ENCODE measurements around the gene PCNX2.

PCNX2 gene

GRCh38 chr1:233034836-233035235 is 260.7 kb downstream of the PCNX2 start:
- H3K9me3 ChIP-seq: no peaks in the 10 kb centered on the region
- no peaks in the 10 kb centered on the region for H3K27me3 ChIP-seq
- TF ChIP-seq CTCF (IDR thresholded peaks at IDR 0.05; ENCODE audit: low read depth, low read length): no peak
- peaks cover 19% of the 10 kb centered on the region for H3K4me1 ChIP-seq
- DNase-seq: no peak
- H3K4me3 ChIP-seq (ENCODE audit: low read depth, low read length): no peak overlapping the region
- no peaks in the 10 kb centered on the region for H3K36me3 ChIP-seq

GRCh38 chr1:233033361-233033760 is 262.2 kb downstream of the PCNX2 start:
- DNase-seq: no peak
- Histone ChIP-seq H3K9me3 (no peaks in the 10 kb centered on the region), H3K36me3 (no peaks in the 10 kb centered on the region), H3K4me1 (peaks cover 13% of the 10 kb centered on the region), H3K4me3 (ENCODE audit: low read depth, low read length) (no peak overlapping the region), H3K27me3 (no peaks in the 10 kb centered on the region)
- TF ChIP-seq CTCF (IDR thresholded peaks at IDR 0.05; ENCODE audit: low read depth, low read length): no peak

- no peaks in the 10 kb centered on the region for H3K27me3 ChIP-seq
- TF ChIP-seq CTCF (IDR thresholded peaks at IDR 0.05; ENCODE audit: low read depth, low read length): no peak
- H3K4me1 ChIP-seq: peaks cover 10% of the 10 kb centered on the region
- DNase-seq: no peak
- H3K9me3 ChIP-seq: no peaks in the 10 kb centered on the region
- no peaks in the 10 kb centered on the region for H3K36me3 ChIP-seq
- no peak overlapping the region for H3K4me3 ChIP-seq (ENCODE audit: low read depth, low read length)
Observed at GRCh38 chr1:233032916-233033315, 262.6 kb downstream of the PCNX2 start.

- no peak for DNase-seq
- Histone ChIP-seq H3K36me3 (no peaks in the 10 kb centered on the region), H3K4me3 (ENCODE audit: low read depth, low read length) (no peak overlapping the region), H3K9me3 (no peaks in the 10 kb centered on the region), H3K4me1 (peaks cover 10% of the 10 kb centered on the region), H3K27me3 (no peaks in the 10 kb centered on the region)
- no peak for TF ChIP-seq CTCF (IDR thresholded peaks at IDR 0.05; ENCODE audit: low read depth, low read length)
Observed at GRCh38 chr1:233031521-233031920, 264.0 kb downstream of the PCNX2 start.

- no peaks in the 10 kb centered on the region for H3K36me3 ChIP-seq
- no peaks in the 10 kb centered on the region for H3K27me3 ChIP-seq
- H3K9me3 ChIP-seq: no peaks in the 10 kb centered on the region
- no peak overlapping the region for H3K4me3 ChIP-seq (ENCODE audit: low read depth, low read length)
- no peaks in the 10 kb centered on the region for H3K4me1 ChIP-seq
- no peak for TF ChIP-seq CTCF (IDR thresholded peaks at IDR 0.05; ENCODE audit: low read depth, low read length)
- no peak for DNase-seq
Observed at GRCh38 chr1:233027046-233027445, 268.5 kb downstream of the PCNX2 start.

GRCh38 chr1:233025567-233025966 is 270.0 kb downstream of the PCNX2 start:
- Histone ChIP-seq H3K4me3 (ENCODE audit: low read depth, low read length) (no peak overlapping the region), H3K36me3 (no peaks in the 10 kb centered on the region), H3K9me3 (no peaks in the 10 kb centered on the region), H3K27me3 (no peaks in the 10 kb centered on the region), H3K4me1 (no peaks in the 10 kb centered on the region)
- no peak for DNase-seq
- no peak for TF ChIP-seq CTCF (IDR thresholded peaks at IDR 0.05; ENCODE audit: low read depth, low read length)
